Neural progenitor cell (in vitro differentiated cells): ENCODE data around the gene SLCO4A1. TPM values are rescaled to one million over a fixed set of nuclear protein-coding genes. Genes with fewer than 3 reads are reported as not detected.

ENCODE experiments used
- DNase-seq: peaks from one replicate; pipeline ENCODE4 v3.0.0-alpha.2; 2016; ENCODE audit warnings: low spot score
- H2AFZ ChIP-seq: fragments of 200-600 bp; sonication (generic); replicated peaks from 2 replicates; pipeline ENCODE4 v1.6.1; 2016; ENCODE audit warnings: antibody characterized with exemption
- H3F3A ChIP-seq: fragments of 200-600 bp; sonication (generic); 2 replicates; pipeline ENCODE4 v1.6.1; 2016; ENCODE audit warnings: antibody characterized with exemption, low read depth
- H3K27ac ChIP-seq: fragments of 200-600 bp; sonication (generic); 2 replicates; pipeline ENCODE4 v1.5.1; 2016; ENCODE audit warnings: mild to moderate bottlenecking
- H3K27me3 ChIP-seq: fragments of 200-600 bp; sonication (generic); 2 replicates; pipeline ENCODE4 v1.6.1; 2016; ENCODE audit warnings: mild to moderate bottlenecking, moderate library complexity
- H3K36me3 ChIP-seq: fragments of 200-600 bp; sonication (generic); 2 replicates; pipeline ENCODE4 v1.5.1; 2016
- H3K4me1 ChIP-seq: fragments of 200-600 bp; sonication (generic); 2 replicates; pipeline ENCODE4 v1.6.1; 2016; ENCODE audit warnings: mixed run types
- H3K4me2 ChIP-seq: fragments of 200-600 bp; sonication (generic); 2 replicates; pipeline ENCODE4 v1.6.1; 2016
- H3K4me3 ChIP-seq: fragments of 200-600 bp; sonication (generic); 2 replicates; pipeline ENCODE4 v1.5.1; 2016
- H3K79me2 ChIP-seq: fragments of 200-600 bp; sonication (generic); 2 replicates; pipeline ENCODE4 v1.6.1; 2016; ENCODE audit warnings: low read depth
- H3K9ac ChIP-seq: fragments of 200-600 bp; sonication (generic); 2 replicates; pipeline ENCODE4 v1.6.1; 2016
- H3K9me3 ChIP-seq: fragments of 200-600 bp; sonication (generic); 2 replicates; pipeline ENCODE4 v1.5.1; 2016; ENCODE audit warnings: low read depth
- H4K20me1 ChIP-seq: fragments of 200-600 bp; sonication (generic); 2 replicates; pipeline ENCODE4 v1.6.1; 2016; ENCODE audit warnings: low read depth
- H3K27ac Mint-ChIP-seq: 3 replicates; pipeline ENCODE4 v1.8.0; 2021; ENCODE audit warnings: mixed read lengths
- H3K27me3 Mint-ChIP-seq: 2 replicates; pipeline ENCODE4 v1.8.0; 2022; ENCODE audit warnings: low read depth, mild to moderate bottlenecking, inconsistent platforms, moderate library complexity, mixed read lengths; ENCODE audit not compliant: insufficient read depth
- H3K36me3 Mint-ChIP-seq: 3 replicates; pipeline ENCODE4 v1.8.0; 2021; ENCODE audit warnings: mixed read lengths
- H3K4me1 Mint-ChIP-seq: 3 replicates; pipeline ENCODE4 v1.8.0; 2021; ENCODE audit warnings: mixed read lengths
- H3K4me3 Mint-ChIP-seq: 3 replicates; pipeline ENCODE4 v1.8.0; 2021; ENCODE audit warnings: mild to moderate bottlenecking, moderate library complexity, mixed read lengths
- H3K9me3 Mint-ChIP-seq: 3 replicates; pipeline ENCODE4 v1.8.0; 2020; ENCODE audit warnings: mixed read lengths
- CTCF ChIP-seq: fragments of 200-600 bp; sonication (generic); IDR thresholded peaks from 2 replicates; pipeline ENCODE4 v1.5.1; 2017; ENCODE audit warnings: antibody characterized with exemption, mild to moderate bottlenecking
- EZH2 ChIP-seq: fragments of 200-600 bp; sonication (generic); IDR thresholded peaks from 2 replicates; pipeline ENCODE4 v1.6.1; 2017; ENCODE audit warnings: antibody characterized with exemption, mild to moderate bottlenecking, moderate library complexity
- EZH2phosphoT487 ChIP-seq: fragments of 200-600 bp; sonication (generic); IDR thresholded peaks from 2 replicates; pipeline ENCODE4 v1.6.1; 2017; ENCODE audit warnings: antibody characterized with exemption
- total RNA-seq: library from RNA; depleted of rRNA; stranded (reverse); fragments of >200 nt; gene quantifications from 2 replicates; pipeline ENCODE4 v1.2.3, GENCODE V29; 2015; ENCODE audit warnings: low replicate concordance

The SLCO4A1 gene
- total RNA-seq, 1 donor from 2014 or later = 0.88 TPM

GRCh38 chr20:62629864-62630470 lies 12.3 kb upstream of the SLCO4A1 start:
- Histone ChIP-seq H3K9me3 (no peaks in the 10 kb centered on the region), H3K4me3 (no peak overlapping the region), H2AFZ (no peak overlapping the region), H3K9ac (no peak overlapping the region), H3K79me2 (no peaks in the 10 kb centered on the region), H3K4me1 (no peaks in the 10 kb centered on the region), H3K36me3 (no peaks in the 10 kb centered on the region), H4K20me1 (no peaks in the 10 kb centered on the region), H3K4me2 (no peak overlapping the region), H3K27ac (no peak overlapping the region), H3F3A (no peaks in the 10 kb centered on the region), H3K27me3 (no peaks in the 10 kb centered on the region)
- Mint-ChIP-seq H3K4me3 (no peak overlapping the region), H3K4me1 (peaks cover 17% of the 10 kb centered on the region), H3K27me3 (peaks cover 20% of the 10 kb centered on the region), H3K9me3 (no peaks in the 10 kb centered on the region), H3K27ac (peak overlapping the region; percentile 90), H3K36me3 (no peaks in the 10 kb centered on the region)
- DNase-seq = no peak
- TF ChIP-seq CTCF = no peak
- no peak for TF ChIP-seq EZH2phosphoT487
- TF ChIP-seq EZH2 = no peak

- Mint-ChIP-seq H3K27me3 (peaks cover 22% of the 10 kb centered on the region), H3K9me3 (no peaks in the 10 kb centered on the region), H3K36me3 (no peaks in the 10 kb centered on the region), H3K4me1 (peaks cover 28% of the 10 kb centered on the region), H3K27ac (no peak overlapping the region), H3K4me3 (no peak overlapping the region)
- no peaks in the 10 kb centered on the region for H3K9me3 ChIP-seq
- no peaks in the 10 kb centered on the region for H3K36me3 ChIP-seq
- H3K4me2 ChIP-seq = no peak overlapping the region
- H3K4me1 ChIP-seq = peaks cover 10% of the 10 kb centered on the region
- peaks cover 5% of the 10 kb centered on the region for H3K27me3 ChIP-seq
- no peak overlapping the region for H3K9ac ChIP-seq
- H3K27ac ChIP-seq = no peak overlapping the region
- no peaks in the 10 kb centered on the region for H4K20me1 ChIP-seq
- no peak for DNase-seq
- no peak overlapping the region for H2AFZ ChIP-seq
- H3K4me3 ChIP-seq = no peak overlapping the region
- TF ChIP-seq EZH2 (no peak), CTCF (no peak), EZH2phosphoT487 (no peak)
- no peaks in the 10 kb centered on the region for H3F3A ChIP-seq
- no peaks in the 10 kb centered on the region for H3K79me2 ChIP-seq
Observed at GRCh38 chr20:62631336-62632308, 10.7 kb upstream of the SLCO4A1 start.

GRCh38 chr20:62632575-62633090 lies 9.7 kb upstream of the SLCO4A1 start:
- H3K79me2 ChIP-seq = no peaks in the 10 kb centered on the region
- peaks cover 12% of the 10 kb centered on the region for H3K4me1 ChIP-seq
- no peak for DNase-seq
- no peaks in the 10 kb centered on the region for H3K36me3 ChIP-seq
- Mint-ChIP-seq H3K4me1 (peaks cover 28% of the 10 kb centered on the region), H3K9me3 (no peaks in the 10 kb centered on the region), H3K4me3 (no peak overlapping the region), H3K36me3 (no peaks in the 10 kb centered on the region), H3K27ac (peak overlapping the region; percentile 34), H3K27me3 (peaks cover 24% of the 10 kb centered on the region)
- H2AFZ ChIP-seq = no peak overlapping the region
- H3K9ac ChIP-seq = no peak overlapping the region
- H3K9me3 ChIP-seq = no peaks in the 10 kb centered on the region
- H3F3A ChIP-seq = no peaks in the 10 kb centered on the region
- peaks cover 15% of the 10 kb centered on the region for H3K27me3 ChIP-seq
- TF ChIP-seq EZH2 = no peak
- no peak for TF ChIP-seq CTCF
- TF ChIP-seq EZH2phosphoT487 = no peak
- no peak overlapping the region for H3K27ac ChIP-seq
- no peak overlapping the region for H3K4me2 ChIP-seq
- H4K20me1 ChIP-seq = no peaks in the 10 kb centered on the region
- H3K4me3 ChIP-seq = no peak overlapping the region
